ENCODE measurements around the gene RPLP1. TPM values are rescaled to one million over a fixed set of nuclear protein-coding genes. Genes with fewer than 3 reads are reported as not detected.

Gene RPLP1
- total RNA-seq, 1 experiment from 2014 or later, result 1,587 TPM

GRCh38 chr15:69424748-69425413 is 27.7 kb upstream of the RPLP1 start:
- no peak for DNase-seq
- Mint-ChIP-seq H3K4me1 (ENCODE audit: low read depth, unreplicated experiment) (no peaks in the 10 kb centered on the region), H3K9me3 (ENCODE audit: unreplicated experiment) (no peaks in the 10 kb centered on the region), H3K4me3 (ENCODE audit: unreplicated experiment) (no peak overlapping the region), H3K27me3 (ENCODE audit: insufficient read depth, unreplicated experiment) (no peaks in the 10 kb centered on the region), H3K27ac (ENCODE audit: unreplicated experiment) (no peak overlapping the region), H3K36me3 (ENCODE audit: insufficient read depth, unreplicated experiment) (peaks cover 74% of the 10 kb centered on the region)
- BruUV-seq (replicated peaks), result no TSS peak
- Histone ChIP-seq H3K36me3 (ENCODE audit: control insufficient read depth, insufficient read depth, low read length) (peaks cover 3% of the 10 kb centered on the region; the same call in 1 of the 2 replicates), H3K9me3 (no peaks in the 10 kb centered on the region), H3K4me3 (ENCODE audit: low read depth, low read length) (no peak overlapping the region), H3K27me3 (replicated peaks; ENCODE audit: control insufficient read depth, insufficient read depth, low read length) (no peaks in the 10 kb centered on the region), H3K4me1 (no peaks in the 10 kb centered on the region)
- intact Hi-C loops (cut with micrococcal nuclease; ENCODE audit: unreplicated experiment), result no loop called here
- TF ChIP-seq CTCF (IDR thresholded peaks at IDR 0.05; ENCODE audit: insufficient read depth in 1 of 2, low read depth in 1 of 2, low read length in 1 of 2, severe bottlenecking in 1 of 2, unreplicated experiment in 1 of 2), result no peak
- ChIA-PET POLR2A (no interaction called here), CTCF (no interaction called here)

DNA sequence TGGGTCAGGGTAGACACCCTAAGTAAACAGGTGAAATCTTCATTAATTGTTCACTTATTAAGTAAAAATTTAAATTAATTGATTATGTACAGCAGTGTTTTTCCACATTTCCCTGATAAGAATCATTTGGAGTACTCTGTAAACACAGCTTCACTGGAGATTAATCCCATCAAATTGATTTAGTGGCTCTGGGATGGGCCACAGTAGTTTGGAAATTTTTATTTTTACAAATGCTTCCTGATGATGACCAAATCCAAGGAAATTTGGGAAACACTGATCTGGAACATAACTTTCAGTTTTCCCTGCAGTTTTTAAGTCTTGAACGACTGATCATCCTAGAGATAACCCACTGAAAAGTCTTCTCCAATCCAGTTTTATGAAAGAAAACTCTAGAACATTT is 18.8 kb upstream of the RPLP1 start:
- no peak overlapping the region for H3K27ac Mint-ChIP-seq (ENCODE audit: unreplicated experiment)
- H3K4me3 Mint-ChIP-seq (ENCODE audit: unreplicated experiment), result no peak overlapping the region
- no peaks in the 10 kb centered on the region for H3K27me3 ChIP-seq (replicated peaks; ENCODE audit: control insufficient read depth, insufficient read depth, low read length)
- no peaks in the 10 kb centered on the region for H3K9me3 ChIP-seq
- H3K36me3 Mint-ChIP-seq (ENCODE audit: insufficient read depth, unreplicated experiment), result peaks cover 84% of the 10 kb centered on the region
- POLR2A ChIA-PET, result no interaction called here
- CTCF ChIA-PET, result no interaction called here
- no peaks in the 10 kb centered on the region for H3K4me1 ChIP-seq
- TF ChIP-seq CTCF (IDR thresholded peaks at IDR 0.05; ENCODE audit: insufficient read depth in 1 of 2, low read depth in 1 of 2, low read length in 1 of 2, severe bottlenecking in 1 of 2, unreplicated experiment in 1 of 2), result no peak
- no peaks in the 10 kb centered on the region; the same call in 1 of the 2 replicates for H3K36me3 ChIP-seq (ENCODE audit: control insufficient read depth, insufficient read depth, low read length)
- no peaks in the 10 kb centered on the region for H3K4me1 Mint-ChIP-seq (ENCODE audit: low read depth, unreplicated experiment)
- H3K4me3 ChIP-seq (ENCODE audit: low read depth, low read length), result no peak overlapping the region
- H3K27me3 Mint-ChIP-seq (ENCODE audit: insufficient read depth, unreplicated experiment), result no peaks in the 10 kb centered on the region
- no TSS peak for BruUV-seq (replicated peaks)
- DNase-seq, result no peak
- intact Hi-C loops (cut with micrococcal nuclease; ENCODE audit: unreplicated experiment), result no loop called here
- no peaks in the 10 kb centered on the region for H3K9me3 Mint-ChIP-seq (ENCODE audit: unreplicated experiment)

GRCh38 chr15:69434238-69434637 is 18.4 kb upstream of the RPLP1 start:
- no peaks in the 10 kb centered on the region; the same call in 1 of the 2 replicates for H3K36me3 ChIP-seq (ENCODE audit: control insufficient read depth, insufficient read depth, low read length)
- Mint-ChIP-seq H3K27me3 (ENCODE audit: insufficient read depth, unreplicated experiment) (no peaks in the 10 kb centered on the region), H3K4me1 (ENCODE audit: low read depth, unreplicated experiment) (no peaks in the 10 kb centered on the region), H3K9me3 (ENCODE audit: unreplicated experiment) (no peaks in the 10 kb centered on the region), H3K27ac (ENCODE audit: unreplicated experiment) (no peak overlapping the region), H3K36me3 (ENCODE audit: insufficient read depth, unreplicated experiment) (peaks cover 85% of the 10 kb centered on the region), H3K4me3 (ENCODE audit: unreplicated experiment) (no peak overlapping the region)
- no peaks in the 10 kb centered on the region for H3K9me3 ChIP-seq
- CTCF ChIA-PET, result no interaction called here
- intact Hi-C loops (cut with micrococcal nuclease; ENCODE audit: unreplicated experiment), result no loop called here
- TF ChIP-seq CTCF (IDR thresholded peaks at IDR 0.05; ENCODE audit: insufficient read depth in 1 of 2, low read depth in 1 of 2, low read length in 1 of 2, severe bottlenecking in 1 of 2, unreplicated experiment in 1 of 2), result no peak
- DNase-seq, result no peak
- no TSS peak for BruUV-seq (replicated peaks)
- no peaks in the 10 kb centered on the region for H3K27me3 ChIP-seq (replicated peaks; ENCODE audit: control insufficient read depth, insufficient read depth, low read length)
- H3K4me3 ChIP-seq (ENCODE audit: low read depth, low read length), result no peak overlapping the region
- POLR2A ChIA-PET, result no interaction called here
- H3K4me1 ChIP-seq, result no peaks in the 10 kb centered on the region

Measured in Caco-2 (cell line).